HFF-Myc (cell line): ENCODE results near the gene TBX21.

Experiments
- DNase-seq: peaks from one replicate; pipeline ENCODE4 v3.0.0-alpha.2; 2011; ENCODE audit warnings: low read depth; ENCODE audit errors: extremely low read depth
- H3K4me3 ChIP-seq: replicated peaks from 2 replicates; pipeline ENCODE4 v1.5.1; 2011; ENCODE audit warnings: low read depth, mild to moderate bottlenecking, control low read depth, low read length
- TF ChIP-seq, protein P1 (sequence below): IDR thresholded peaks from 2 replicates; pipeline ENCODE4 v1.5.1; 2012; ENCODE audit warnings: mild to moderate bottlenecking, low read depth, low read length, control low read depth; ENCODE audit errors: missing control alignments

The TBX21 gene

DNA sequence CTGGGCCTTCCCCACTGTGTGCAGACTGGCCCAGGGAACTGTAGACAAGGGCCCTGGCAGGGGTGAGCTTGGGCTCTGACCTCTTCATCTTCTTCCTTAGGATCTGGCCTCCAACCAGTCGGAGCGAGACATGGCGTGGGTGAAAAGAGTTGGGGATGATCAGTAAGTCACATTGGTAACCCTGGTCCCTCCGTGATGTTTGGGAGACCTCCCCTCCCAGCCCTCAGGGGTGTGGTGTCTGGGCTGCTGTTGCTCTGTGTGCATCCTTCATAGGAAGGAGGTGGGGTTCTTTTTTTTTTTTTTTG lies 33.5 kb upstream of the TBX21 start:
- H3K4me3 ChIP-seq, result no peak overlapping the region
- TF ChIP-seq, protein P1, sequence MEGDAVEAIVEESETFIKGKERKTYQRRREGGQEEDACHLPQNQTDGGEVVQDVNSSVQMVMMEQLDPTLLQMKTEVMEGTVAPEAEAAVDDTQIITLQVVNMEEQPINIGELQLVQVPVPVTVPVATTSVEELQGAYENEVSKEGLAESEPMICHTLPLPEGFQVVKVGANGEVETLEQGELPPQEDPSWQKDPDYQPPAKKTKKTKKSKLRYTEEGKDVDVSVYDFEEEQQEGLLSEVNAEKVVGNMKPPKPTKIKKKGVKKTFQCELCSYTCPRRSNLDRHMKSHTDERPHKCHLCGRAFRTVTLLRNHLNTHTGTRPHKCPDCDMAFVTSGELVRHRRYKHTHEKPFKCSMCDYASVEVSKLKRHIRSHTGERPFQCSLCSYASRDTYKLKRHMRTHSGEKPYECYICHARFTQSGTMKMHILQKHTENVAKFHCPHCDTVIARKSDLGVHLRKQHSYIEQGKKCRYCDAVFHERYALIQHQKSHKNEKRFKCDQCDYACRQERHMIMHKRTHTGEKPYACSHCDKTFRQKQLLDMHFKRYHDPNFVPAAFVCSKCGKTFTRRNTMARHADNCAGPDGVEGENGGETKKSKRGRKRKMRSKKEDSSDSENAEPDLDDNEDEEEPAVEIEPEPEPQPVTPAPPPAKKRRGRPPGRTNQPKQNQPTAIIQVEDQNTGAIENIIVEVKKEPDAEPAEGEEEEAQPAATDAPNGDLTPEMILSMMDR, result no peak
- DNase-seq, result no peak

DNA sequence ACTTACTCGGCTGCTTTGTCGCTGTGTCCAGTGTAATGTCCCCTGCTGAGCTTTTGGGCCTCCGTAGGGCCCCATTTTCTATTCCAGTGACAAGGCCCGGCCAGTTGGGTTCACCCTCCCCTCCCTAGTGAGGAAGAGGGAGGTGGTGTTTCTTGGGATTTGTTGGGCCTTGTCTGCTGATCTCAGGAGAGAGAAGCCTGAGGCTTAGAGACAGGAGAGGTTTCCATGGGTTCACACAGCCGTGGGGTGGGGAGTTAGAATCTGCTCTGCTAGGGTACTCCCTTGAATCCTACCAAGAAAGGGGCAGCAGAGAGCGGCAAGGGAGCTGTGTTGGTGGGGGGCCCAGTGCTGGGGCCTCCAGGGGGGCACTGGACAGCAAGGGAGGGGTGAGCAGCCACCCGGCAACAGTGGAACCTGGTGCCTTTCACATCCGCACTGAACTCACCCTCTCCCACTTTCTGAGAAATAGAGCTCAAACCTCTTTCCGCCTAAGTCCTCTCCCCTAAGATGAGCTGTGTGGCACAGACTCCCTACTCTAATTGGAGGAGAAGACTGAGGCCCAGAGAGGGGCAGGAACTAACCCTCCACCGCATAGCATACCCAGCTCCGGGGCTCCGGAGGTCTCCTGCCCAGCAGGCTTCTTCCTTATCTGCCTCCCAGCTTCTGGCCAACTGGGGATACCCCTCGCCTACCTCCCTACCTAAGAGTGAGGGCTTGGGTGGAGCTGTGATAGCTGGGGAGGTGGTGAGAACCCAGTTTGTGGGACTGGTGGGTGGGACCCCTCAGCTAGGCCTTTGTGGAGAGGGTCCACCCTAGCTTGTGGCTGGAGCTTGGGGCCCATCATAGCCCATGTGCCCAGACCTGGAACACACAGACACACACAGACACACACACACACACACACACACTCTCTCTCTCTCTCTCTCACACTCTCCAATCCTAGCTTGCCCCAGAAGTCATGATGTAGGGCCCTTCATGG lies 32.3 kb upstream of the TBX21 start:
- H3K4me3 ChIP-seq, result no peak overlapping the region
- TF ChIP-seq, protein P1, result no peak
- DNase-seq, result no peak

DNA sequence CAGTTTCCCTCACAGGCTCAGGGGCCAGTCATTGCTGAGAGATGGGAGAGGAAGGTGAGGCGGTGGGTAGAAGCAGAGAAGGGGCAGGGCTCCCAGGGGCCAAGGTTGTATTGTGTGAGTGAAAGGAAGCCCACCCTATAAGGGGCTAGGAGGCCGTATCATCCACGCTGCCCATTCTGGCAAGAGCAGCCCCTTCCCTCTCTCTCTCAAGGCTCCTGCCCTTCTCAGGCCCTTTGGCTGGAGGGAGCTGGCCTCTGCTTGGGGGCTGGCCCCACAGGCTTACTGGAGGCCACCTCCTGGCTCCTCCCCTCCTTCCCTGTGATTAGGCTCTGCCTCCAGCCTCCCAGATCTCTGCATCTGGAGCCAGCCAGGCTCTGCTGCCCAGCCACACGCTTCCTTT lies 31.4 kb upstream of the TBX21 start:
- no peak for DNase-seq
- TF ChIP-seq, protein P1, result no peak
- H3K4me3 ChIP-seq, result no peak overlapping the region

DNA sequence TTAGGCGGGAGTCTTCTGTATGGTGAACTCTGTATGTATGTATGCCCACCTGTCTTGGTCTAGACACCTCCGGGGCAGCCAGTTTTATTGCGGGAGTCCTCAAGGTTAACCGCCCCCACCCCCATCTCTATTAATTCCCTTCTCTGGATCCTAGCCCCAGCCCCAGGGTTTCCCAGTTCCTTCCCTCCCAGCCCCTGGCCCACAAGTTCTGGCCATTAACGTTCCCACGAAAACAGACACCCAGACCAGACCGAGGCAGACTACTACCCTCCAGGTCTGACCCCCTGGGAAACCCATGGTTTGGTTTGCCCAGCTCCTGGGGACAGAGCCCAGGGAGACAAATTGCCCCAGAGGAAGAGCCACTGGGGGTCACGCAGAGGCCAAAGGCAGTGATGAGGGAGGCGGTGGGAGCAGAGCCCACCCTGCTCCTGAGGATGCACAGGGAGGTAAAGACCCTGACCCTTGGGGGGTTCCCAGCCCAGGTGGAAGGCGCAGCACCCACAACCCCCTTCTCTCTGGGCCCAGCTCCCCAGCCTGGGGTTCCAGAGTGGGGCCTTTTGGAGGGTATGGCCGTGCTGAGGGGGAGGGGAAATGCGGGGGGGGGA lies 30.5 kb upstream of the TBX21 start:
- DNase-seq, result no peak
- no peak overlapping the region for H3K4me3 ChIP-seq
- TF ChIP-seq, protein P1, result no peak

DNA sequence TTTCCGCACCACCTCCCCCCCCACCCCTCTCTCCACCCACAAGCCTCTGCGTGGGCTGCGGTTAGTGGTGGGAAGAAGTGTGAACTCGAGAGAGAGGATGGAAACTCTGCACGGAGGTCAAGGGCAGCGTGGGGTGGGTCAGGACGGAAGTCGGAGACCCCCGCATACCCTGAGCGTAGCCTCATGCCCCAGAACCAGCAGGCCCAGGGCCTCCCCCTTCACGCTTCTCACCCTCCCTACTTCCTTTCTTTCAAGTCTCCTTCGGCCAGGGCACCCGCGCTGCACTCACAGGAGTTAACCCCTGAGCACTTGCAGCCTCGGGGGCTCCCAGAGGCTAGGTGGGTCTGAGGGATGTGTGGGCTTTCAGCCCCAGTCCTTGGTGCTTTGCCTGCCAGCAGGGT lies 29.8 kb upstream of the TBX21 start:
- DNase-seq, result no peak
- H3K4me3 ChIP-seq, result no peak overlapping the region
- TF ChIP-seq, protein P1, result no peak

DNA sequence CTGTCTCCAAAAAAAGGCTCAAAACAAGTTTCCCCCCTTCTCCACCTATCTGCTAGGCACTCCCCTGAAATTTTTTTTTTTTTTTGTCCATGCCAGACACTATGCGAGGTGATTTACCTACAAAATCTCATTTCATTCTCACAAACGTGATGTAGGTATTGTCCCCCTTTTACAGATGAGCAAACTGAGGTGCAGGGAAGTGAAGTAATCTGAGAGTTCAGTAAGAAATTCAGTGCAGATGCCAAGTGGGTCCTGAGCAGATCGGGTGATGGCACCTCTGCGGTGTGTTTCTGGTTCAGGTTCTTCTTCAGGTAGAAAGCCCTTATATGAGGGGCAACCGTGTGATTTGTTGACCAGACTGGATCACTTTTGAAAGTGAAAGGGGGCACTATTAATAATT lies 29.4 kb upstream of the TBX21 start:
- DNase-seq, result no peak
- TF ChIP-seq, protein P1, result no peak
- no peak overlapping the region for H3K4me3 ChIP-seq
